K562 (cell line): ENCODE results near the gene TPK1. TPM values are rescaled to one million over a fixed set of nuclear protein-coding genes. Genes with fewer than 3 reads are reported as not detected.
A peak's percentile ranks its signal among the peaks of the same experiment; 100 is the strongest.

ENCODE experiments used
- BCOR ChIP-seq: fragments of 450-650 bp; IDR thresholded peaks from 2 replicates; pipeline ENCODE4 v1.6.1; 2016
- BRF2 ChIP-seq: IDR thresholded peaks from 3 replicates; pipeline ENCODE4 v1.6.1; 2011; ENCODE audit warnings: borderline replicate concordance, mild to moderate bottlenecking; ENCODE audit not compliant: insufficient read length, insufficient read depth
- CHD1 ChIP-seq: fragments of 200-600 bp; sonication (generic); IDR thresholded peaks from one replicate; pipeline ENCODE4 v1.6.1; 2012; ENCODE audit warnings: mild to moderate bottlenecking, moderate library complexity, low read length, inconsistent platforms
- FOXM1 ChIP-seq, 2 experiments: fragments of 450-650 bp in 1 of 2; sonication (generic) in 1 of 2; formaldehyde crosslinking in 1 of 2; IDR thresholded peaks; 2 replicates each; pipeline versions ENCODE4 v1.6.1 to v1.9.0; 2017 to 2022; ENCODE audit warnings: low read depth in 2 of 2, mild to moderate bottlenecking in 2 of 2, missing genetic modification reagents in 1 of 2, moderate library complexity in 1 of 2
- GATA2 ChIP-seq: sonication (generic); formaldehyde crosslinking; IDR thresholded peaks from 2 replicates; pipeline ENCODE4 v1.4.0; 2020; ENCODE audit warnings: mild to moderate bottlenecking, missing genetic modification reagents
- HNRNPH1 ChIP-seq: fragments of 200-400 bp; formaldehyde crosslinking; optimal IDR thresholded peaks from 2 replicates; pipeline ENCODE3; 2017; ENCODE audit warnings: low read depth, mild to moderate bottlenecking, low read length, moderate library complexity
- HNRNPK ChIP-seq: fragments of 200-400 bp; formaldehyde crosslinking; IDR thresholded peaks from one replicate; pipeline ENCODE4 v1.6.1; 2018; ENCODE audit warnings: mild to moderate bottlenecking, low read depth, low read length; ENCODE audit not compliant: poor library complexity, severe bottlenecking
- MECOM ChIP-seq: fragments of 250-450 bp; sonication (Bioruptor Pico); IDR thresholded peaks from 2 replicates; pipeline ENCODE4 v1.8.0; 2022; ENCODE audit warnings: inconsistent platforms
- MTA2 ChIP-seq: fragments of 450-650 bp; IDR thresholded peaks from 2 replicates; pipeline ENCODE4 v1.6.1; 2016; ENCODE audit warnings: low read depth
- NFIC ChIP-seq: fragments of 450-650 bp; IDR thresholded peaks from 2 replicates; pipeline ENCODE4 v1.6.1; 2017; ENCODE audit warnings: mild to moderate bottlenecking, inconsistent platforms
- NR3C1 ChIP-seq: sonication (generic); formaldehyde crosslinking; IDR thresholded peaks from 2 replicates; pipeline ENCODE4 v1.8.1; 2022; ENCODE audit warnings: missing genetic modification reagents
- NR4A1 ChIP-seq, 2 experiments: fragments of 250-450 bp in 1 of 2; fragments of 450-650 bp in 1 of 2; sonication (Bioruptor Pico) in 1 of 2; IDR thresholded peaks; 2 replicates each; pipeline versions ENCODE4 v1.4.0 to v1.6.1; 2016 to 2020; ENCODE audit warnings: mild to moderate bottlenecking in 2 of 2, missing compliant biosample characterization in 1 of 2, missing genetic modification characterization in 1 of 2, moderate library complexity in 1 of 2
- POLR2AphosphoS2 ChIP-seq: IDR thresholded peaks from 2 replicates; pipeline ENCODE4 v1.6.1; 2012; ENCODE audit warnings: low read length, improper control_type of control experiment
- POLR2H ChIP-seq: IDR thresholded peaks from 2 replicates; pipeline ENCODE4 v1.6.1; 2016; ENCODE audit warnings: missing genetic modification characterization, low read depth, mild to moderate bottlenecking, control low read depth, missing compliant biosample characterization, moderate library complexity
- PRPF4 ChIP-seq: fragments of 200-400 bp; formaldehyde crosslinking; IDR thresholded peaks from one replicate; pipeline ENCODE4 v1.6.1; 2017; ENCODE audit warnings: low read length, low read depth, mild to moderate bottlenecking; ENCODE audit not compliant: insufficient read depth, poor library complexity, severe bottlenecking
- RNF2 ChIP-seq: sonication (generic); IDR thresholded peaks from 2 replicates; pipeline ENCODE4 v1.6.1; 2016
- SMAD3 ChIP-seq: fragments of 450-650 bp; formaldehyde crosslinking; conservative IDR thresholded peaks from 2 replicates; pipeline ENCODE4 v1.4.0; 2020; ENCODE audit warnings: mild to moderate bottlenecking
- SMARCA5 ChIP-seq: fragments of 450-650 bp; IDR thresholded peaks from 2 replicates; pipeline ENCODE4 v1.6.1; 2016
- SMARCC2 ChIP-seq: fragments of 450-650 bp; IDR thresholded peaks from 2 replicates; pipeline ENCODE4 v1.6.1; 2017; ENCODE audit warnings: antibody characterized with exemption, moderate library complexity, mild to moderate bottlenecking, low read depth
- SREBF2 ChIP-seq: sonication (generic); formaldehyde crosslinking; IDR thresholded peaks from 2 replicates; pipeline ENCODE4 v1.4.0; 2020; ENCODE audit warnings: mild to moderate bottlenecking, missing genetic modification reagents
- THAP7 ChIP-seq: fragments of 250-450 bp; sonication (Bioruptor Pico); IDR thresholded peaks from 2 replicates; pipeline ENCODE4 v1.5.0; 2021
- XRCC4 ChIP-seq: IDR thresholded peaks from one replicate; pipeline ENCODE4 v1.6.1; 2011; ENCODE audit not compliant: insufficient read depth, insufficient read length; ENCODE audit errors: extremely low read depth
- ZKSCAN1 ChIP-seq: fragments of 150-350 bp; IDR thresholded peaks from 2 replicates; pipeline ENCODE4 v1.6.1; 2016; ENCODE audit warnings: low read depth, low read length
- ZNF143 ChIP-seq: sonication (generic); formaldehyde crosslinking; IDR thresholded peaks from 2 replicates; pipeline ENCODE4 v1.9.0; 2022; ENCODE audit warnings: mild to moderate bottlenecking, missing genetic modification reagents
- ZNF436 ChIP-seq: fragments of 250-450, 450-650 bp; sonication (Bioruptor Pico); formaldehyde crosslinking; IDR thresholded peaks from 2 replicates; pipeline ENCODE4 v1.7.0; 2020; ENCODE audit warnings: mild to moderate bottlenecking
- ZNF584 ChIP-seq: fragments of 200-800 bp; sonication (Bioruptor generic); IDR thresholded peaks from 2 replicates; pipeline ENCODE4 v1.6.1; 2016; ENCODE audit warnings: low read depth, mild to moderate bottlenecking, missing genetic modification characterization, missing compliant biosample characterization
- ZNF655 ChIP-seq: fragments of 250-450 bp; sonication (Bioruptor Pico); IDR thresholded peaks from 2 replicates; pipeline ENCODE4 v1.5.0; 2021
- polyA plus RNA-seq, 8 experiments: library from polyadenylated mRNA; depleted of rRNA in 4 of 8; stranded (reverse) in 5 of 8; unstranded in 3 of 8; fragments of >200 nt; fragmentation: Nextera tagmentation in 2 of 8; fragmentation: Illumina TruSeq in 1 of 8; extraction: Ambion mirVana in 2 of 8; extraction: Trizol in 1 of 8; gene quantifications; 2 replicates each; pipeline versions ENCODE4 v1.2.1 to v1.2.3, GENCODE V29; 2011 to 2014; ENCODE audit warnings: inconsistent platforms in 1 of 8, missing spikeins in 1 of 8
- total RNA-seq, 7 experiments: library from RNA; depleted of rRNA in 6 of 7; stranded (reverse); fragments of >200 nt in 6 of 7; fragmentation: Illumina TruSeq in 2 of 7; extraction: Trizol in 2 of 7; gene quantifications; 2 replicates each; pipeline versions ENCODE4 v1.2.1 to v1.2.3, GENCODE V29; 2011 to 2021; ENCODE audit warnings: low replicate concordance in 1 of 7

Gene TPK1
- total and polyA plus RNA-seq, 9 of the 15 experiments (the other 6 are each of a cell fraction or from before 2014, with no cell fraction given) = 5.1 to 16.2 (median 9.2) TPM

GRCh38 chr7:144835155-144835611 lies 670 bp downstream of the TPK1 start (continued):
- no peak for TF ChIP-seq THAP7 (CRISPR knock-in tag)
- no peak for TF ChIP-seq HNRNPH1
- no peak for TF ChIP-seq BRF2
- 0 out of 2 replicates have a peak, but pooled peaks have one; percentile 10 for TF ChIP-seq NR4A1 (CRISPR knock-in tag; IDR thresholded peaks at IDR 0.05)
- TF ChIP-seq NR4A1 (tag; IDR thresholded peaks at IDR 0.05) = no peak
- no peak for TF ChIP-seq POLR2H (tag)
- TF ChIP-seq SMAD3 (CRISPR knock-in tag) = no peak
- TF ChIP-seq SREBF2 (CRISPR knock-in tag) = no peak
- no peak for TF ChIP-seq MTA2
- no peak for TF ChIP-seq GATA2
- TF ChIP-seq FOXM1 (IDR thresholded peaks at IDR 0.05; ENCODE audit: low read depth) = peak; percentile 35
- TF ChIP-seq FOXM1 (CRISPR knock-in tag; IDR thresholded peaks at IDR 0.05; ENCODE audit: low read depth) = no peak
- no peak for TF ChIP-seq NR3C1
- TF ChIP-seq MECOM (CRISPR knock-in tag) = peak; percentile 84; the same call in 1 of the 2 replicates
- TF ChIP-seq ZNF436 (CRISPR knock-in tag) = no peak
- TF ChIP-seq SMARCA5 = 0 out of 2 replicates have a peak, but pooled peaks have one; percentile 16
- TF ChIP-seq PRPF4 = no peak
- no peak for TF ChIP-seq NFIC
- peak; percentile 75 for TF ChIP-seq CHD1
- TF ChIP-seq ZKSCAN1 = no peak
- no peak for TF ChIP-seq XRCC4
- TF ChIP-seq RNF2 = 0 out of 2 replicates have a peak, but pooled peaks have one; percentile 50
- TF ChIP-seq ZNF584 = no peak
- peak; percentile 45; the same call in 1 of the 2 replicates for TF ChIP-seq BCOR
- TF ChIP-seq POLR2AphosphoS2 = no peak
- TF ChIP-seq HNRNPK = no peak
- TF ChIP-seq SMARCC2 = no peak
- TF ChIP-seq ZNF655 (CRISPR knock-in tag) = no peak
- TF ChIP-seq ZNF143 (CRISPR knock-in tag) = no peak
